GM13977 (cell line): ENCODE measurements around the gene MTF1.

Source experiments
- DNase-seq: peaks from one replicate; pipeline ENCODE4 v3.0.0; 2012; ENCODE audit warnings: low spot score
- CTCF ChIP-seq: IDR thresholded peaks from 2 replicates; pipeline ENCODE4 v1.5.1; 2012; ENCODE audit warnings: mild to moderate bottlenecking, control low read depth; ENCODE audit not compliant: insufficient read depth; ENCODE audit errors: extremely low read depth, missing control alignments
- in situ Hi-C: fragments of 300-500 bp; cut with MboI; formaldehyde crosslinking; loops from one replicate; pipeline ENCODE4 v1.12.0; 2022; ENCODE audit warnings: low sequenced_read_pairs, low pct_unique_long_range_greater_than_20kb, mixed read lengths, inconsistent platforms; ENCODE audit not compliant: unreplicated experiment

The MTF1 gene

DNA sequence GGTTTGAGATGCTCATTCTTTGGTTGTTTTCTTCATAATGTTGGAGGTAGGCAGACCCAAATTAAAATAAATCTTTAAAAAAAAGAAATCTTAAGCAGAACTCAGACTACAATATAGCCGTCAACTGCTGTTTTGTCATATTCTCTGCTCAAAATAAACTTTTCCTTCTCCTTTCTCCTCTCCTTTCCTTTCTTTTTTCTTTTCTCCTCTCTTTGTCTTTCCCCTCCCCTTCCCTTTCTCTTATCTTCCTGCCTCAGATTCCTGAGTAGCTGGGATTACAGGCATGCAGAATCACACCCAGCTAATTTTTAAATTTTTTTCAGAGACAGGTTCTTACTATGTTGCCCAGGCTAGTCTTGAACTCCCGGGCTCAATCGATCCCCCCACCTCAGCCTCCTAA lies 24.8 kb upstream of the MTF1 start:
- DNase-seq: no peak
- TF ChIP-seq CTCF: no peak
- in situ Hi-C loops: no loop called here

- TF ChIP-seq CTCF: no peak
- in situ Hi-C loops: no loop called here
- DNase-seq: no peak
Measured at GRCh38 chr1:37883671-37884070, 24.3 kb upstream of the MTF1 start.

GRCh38 chr1:37879865-37880264 lies 20.5 kb upstream of the MTF1 start:
- in situ Hi-C loops: no loop called here
- no peak for TF ChIP-seq CTCF
- no peak for DNase-seq

GRCh38 chr1:37878071-37878470 lies 18.7 kb upstream of the MTF1 start:
- in situ Hi-C loops: no loop called here
- DNase-seq: no peak
- no peak for TF ChIP-seq CTCF

DNA sequence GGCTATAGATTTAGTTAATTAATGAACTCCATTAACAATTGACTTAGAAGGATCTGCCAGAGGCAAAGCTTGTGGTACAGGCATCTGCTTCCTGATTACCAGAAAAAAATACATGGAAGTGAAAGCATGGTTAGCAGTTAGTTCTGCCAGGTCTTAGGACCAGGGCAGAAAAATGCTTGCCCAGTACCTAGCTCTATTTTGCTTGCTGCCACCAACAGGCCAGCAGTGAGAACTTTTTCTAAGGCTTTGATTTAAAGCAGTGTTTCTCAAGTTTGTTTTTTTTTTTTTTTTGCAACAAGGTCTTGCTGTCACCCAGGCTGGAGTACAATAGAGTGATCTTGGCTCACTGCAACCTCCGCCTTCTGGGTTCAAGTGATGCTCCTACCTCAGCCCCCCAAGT lies 16.4 kb upstream of the MTF1 start:
- in situ Hi-C loops: no loop called here
- no peak for DNase-seq
- TF ChIP-seq CTCF: no peak

DNA sequence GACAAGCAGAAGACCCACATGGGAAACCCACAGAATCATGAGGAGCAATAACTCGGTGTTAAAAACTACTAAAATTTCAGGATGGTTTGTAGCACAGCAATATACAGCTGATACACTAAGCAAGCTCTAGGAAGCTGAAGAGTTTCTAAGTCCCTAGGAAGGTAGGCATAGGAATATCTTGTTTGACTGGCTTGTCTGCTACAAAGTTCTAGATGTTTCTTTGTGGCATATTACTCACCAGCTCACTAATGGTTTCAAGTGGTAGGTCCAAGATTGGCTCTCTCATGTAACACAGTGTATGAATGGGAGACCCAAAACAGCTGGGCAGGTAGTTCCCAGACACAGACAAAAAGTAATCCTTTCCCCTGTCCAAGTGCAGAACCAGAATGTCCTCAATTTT lies 13.3 kb upstream of the MTF1 start:
- TF ChIP-seq CTCF: no peak
- in situ Hi-C loops: loop anchor here (25.0 kb wide), 1 partner anchor 310 kb away; the partner anchor contains the start of genes DNALI1 and SNIP1

DNA sequence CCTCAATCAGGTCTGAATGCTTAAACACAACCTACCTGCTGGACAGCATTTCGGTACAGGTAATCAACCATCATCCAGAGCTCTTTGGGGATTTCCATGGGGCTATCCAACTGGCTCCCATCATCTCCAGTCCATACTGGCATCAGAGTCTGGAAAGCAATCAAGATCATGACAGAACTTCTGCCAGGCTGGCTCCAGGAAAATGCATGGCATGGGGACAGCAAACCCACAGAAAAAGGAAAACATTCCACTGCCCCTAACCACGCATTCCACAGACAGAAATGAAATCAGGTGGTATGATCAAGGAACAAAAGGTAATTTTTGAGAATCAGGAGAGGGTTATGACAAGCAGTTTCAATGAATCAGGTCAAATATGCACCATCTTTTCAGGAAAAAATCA lies 9.1 kb upstream of the MTF1 start:
- DNase-seq: no peak
- in situ Hi-C loops: loop anchor here (25.0 kb wide), 1 partner anchor 306 kb away; the partner anchor contains the start of genes DNALI1 and SNIP1
- TF ChIP-seq CTCF: no peak

More for the DNA sequence above, 13.3 kb upstream of the MTF1 start:
- no peak for DNase-seq
